Colon (tissue), 2 donors: ENCODE measurements around the gene ELK4.

Experiments used
- FAIRE-seq: peaks from 2 replicates; lab custom pipeline; 2012; peaks lifted over from hg19 to GRCh38; lab: Jason Lieb, UNC
- donor health status: control.
- donor health status: control.

Gene ELK4

GRCh38 chr1:205561501-205562203 lies 70.2 kb downstream of the ELK4 start:
- no peak for FAIRE-seq
